Stomach (tissue), 9 donors: ENCODE data around the gene EGF. TPM values are rescaled to one million over a fixed set of nuclear protein-coding genes. Genes with fewer than 3 reads are reported as not detected.

Experiments
- DNase-seq, 2 donors: peaks; one replicate each; pipeline versions ENCODE4 v3.0.0 to v3.0.0-alpha.2; 2013 to 2019
- H3K27ac ChIP-seq, 5 donors: fragments of 200-600 bp in 4 of 5; sonication (generic) in 4 of 5; one replicate each; pipeline ENCODE4 v1.5.1; 2013 to 2019; ENCODE audit warnings: mild to moderate bottlenecking in 1 of 5, moderate library complexity in 1 of 5
- H3K27me3 ChIP-seq, 3 donors: fragments of 200-600 bp; sonication (generic); one replicate each; pipeline ENCODE4 v1.5.1; 2017 to 2019; ENCODE audit warnings: mixed run types in 1 of 3
- H3K36me3 ChIP-seq, 4 donors: fragments of 200-600 bp; sonication (generic); 1 replicate in 3 of 4; 2 replicates in 1 of 4; pipeline ENCODE4 v1.5.1; 2016 to 2019
- H3K4me1 ChIP-seq, 4 donors: fragments of 200-600 bp; sonication (generic); one replicate each; pipeline ENCODE4 v1.5.1; 2016 to 2019
- H3K4me3 ChIP-seq, 4 donors: fragments of 200-600 bp; sonication (generic) in 3 of 4; one replicate each; pipeline ENCODE4 v1.5.1; 2016 to 2019; ENCODE audit warnings: mild to moderate bottlenecking in 1 of 4
- H3K9me3 ChIP-seq, 4 donors: fragments of 200-600 bp; sonication (generic); one replicate each; pipeline ENCODE4 v1.5.1; 2016 to 2019
- CTCF ChIP-seq, 7 experiments: fragments of 450-650 bp in 4 of 7; fragments of 200-600 bp in 3 of 7; sonication (generic) in 3 of 7; IDR thresholded peaks; one replicate each; pipeline ENCODE4 v1.5.1; 2016 to 2019; ENCODE audit warnings: antibody characterized with exemption in 7 of 7, control low read depth in 2 of 7, mild to moderate bottlenecking in 1 of 7
- EP300 ChIP-seq: sonication (generic); formaldehyde crosslinking; IDR thresholded peaks from one replicate; pipeline ENCODE4 v1.6.1; 2017; ENCODE audit warnings: antibody characterized with exemption
- POLR2A ChIP-seq, 4 donors: fragments of 450-650 bp; IDR thresholded peaks; one replicate each; pipeline ENCODE4 v1.6.1; 2016; ENCODE audit warnings: antibody characterized with exemption in 4 of 4, control low read depth in 2 of 4, mild to moderate bottlenecking in 1 of 4, moderate library complexity in 1 of 4
- POLR2AphosphoS5 ChIP-seq, 3 donors: sonication (generic); formaldehyde crosslinking; IDR thresholded peaks; one replicate each; pipeline ENCODE4 v1.6.1; 2016; ENCODE audit warnings: antibody characterized with exemption in 3 of 3
- WGBS, 5 donors: extraction: QIAGEN DNeasy Blood & Tissue Kit in 3 of 5; methylation state at CpG; one replicate each; pipeline versions ENCODE4 v1.1.5 to v1.1.7; 2013 to 2018; 5-methylcytosine and 5-hydroxymethylcytosine counted together
- intact Hi-C: fragments of 100-400 bp; cut with DNase I; formaldehyde crosslinking; loops from one replicate; pipeline ENCODE4 v1.15.1; 2023; ENCODE audit warnings: low total_unique reads
- polyA plus RNA-seq, 3 donors: library from polyadenylated mRNA; stranded (reverse); fragments of 200-250 nt; gene quantifications; one replicate each; pipeline ENCODE4 v1.2.3, GENCODE V29; 2013
- total RNA-seq, 5 donors: library from RNA; depleted of rRNA; stranded (reverse); fragments of >200 nt; gene quantifications; one replicate each; pipeline versions ENCODE4 v1.1.0 to v1.2.3, GENCODE V29; 2014 to 2016
- donor health status: healthy with polysubstance abuse.
- donor health status: Bipolar disorder and iron deficiency.
- donor health status: healthy.

The EGF gene
- total and polyA plus RNA-seq, 8 donors: 0.20 to 0.37 TPM; not detected in 6

DNA sequence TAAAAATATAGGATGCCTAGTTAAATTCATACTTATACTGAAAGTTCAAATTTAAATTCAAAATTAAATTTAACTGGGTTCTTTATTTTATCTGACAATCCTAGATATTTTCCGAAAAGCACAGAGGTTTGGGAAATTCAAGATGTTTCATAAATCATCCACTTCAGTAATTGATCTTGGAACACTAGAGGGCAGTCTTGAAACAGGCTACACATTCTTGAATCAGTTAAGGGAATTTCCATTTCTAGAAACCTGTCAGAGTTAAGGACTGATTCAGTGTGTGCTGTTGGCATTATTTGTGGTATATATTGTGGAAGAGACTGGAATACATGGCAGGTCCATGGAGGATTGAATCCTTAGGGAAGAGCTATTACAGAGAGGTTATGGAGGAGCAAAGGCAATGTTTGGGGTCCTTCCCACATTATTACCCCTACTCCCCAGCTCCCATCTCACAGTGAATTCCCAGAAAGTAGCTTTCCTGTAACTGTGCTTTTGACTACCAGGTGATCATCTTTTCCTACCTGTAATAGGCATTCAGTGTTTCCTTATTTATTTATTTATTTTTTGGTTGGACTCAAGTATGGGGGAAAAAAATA lies 92.9 kb downstream of the EGF start:
- no peaks in the 10 kb centered on the region for H3K9me3 ChIP-seq
- intact Hi-C loops: no loop called here
- no peak for TF ChIP-seq POLR2A (IDR thresholded peaks at IDR 0.05)
- TF ChIP-seq EP300: no peak
- no peak for TF ChIP-seq POLR2AphosphoS5 (IDR thresholded peaks at IDR 0.05)
- peak in 5 of 7 experiments; percentile 16 to 66 (median 56) for TF ChIP-seq CTCF (IDR thresholded peaks at IDR 0.05)

GRCh38 chr4:110007217-110007616 lies 94.5 kb downstream of the EGF start:
- intact Hi-C loops: no loop called here
- 85 to 93% (median 92%) methylated on average over 3 of the region's 3 CpGs for WGBS, 5 donors
- peaks cover 0 to 17% (median 0%) of the 10 kb centered on the region in 3 donors for H3K27me3 ChIP-seq
- no peaks in the 10 kb centered on the region for H3K9me3 ChIP-seq
- H3K36me3 ChIP-seq: no peaks in the 10 kb centered on the region
- no peak overlapping the region for H3K27ac ChIP-seq
- H3K4me3 ChIP-seq: no peak overlapping the region
- H3K4me1 ChIP-seq: no peaks in the 10 kb centered on the region
- no peak for DNase-seq
- TF ChIP-seq POLR2A (IDR thresholded peaks at IDR 0.05): no peak
- TF ChIP-seq POLR2AphosphoS5 (IDR thresholded peaks at IDR 0.05): no peak
- no peak for TF ChIP-seq CTCF (IDR thresholded peaks at IDR 0.05)

More for the DNA sequence above, 92.9 kb downstream of the EGF start:
- DNase-seq: peak in 1 of 2 donors; percentile 85
- no peaks in the 10 kb centered on the region for H3K4me1 ChIP-seq
- 0 to 6% (median 5%) methylated on average over 1 of the region's 1 CpG for WGBS, 5 donors
- H3K36me3 ChIP-seq: no peaks in the 10 kb centered on the region
- H3K27ac ChIP-seq: no peak overlapping the region
- no peak overlapping the region for H3K4me3 ChIP-seq
- peaks cover 0 to 17% (median 0%) of the 10 kb centered on the region in 3 donors for H3K27me3 ChIP-seq

DNA sequence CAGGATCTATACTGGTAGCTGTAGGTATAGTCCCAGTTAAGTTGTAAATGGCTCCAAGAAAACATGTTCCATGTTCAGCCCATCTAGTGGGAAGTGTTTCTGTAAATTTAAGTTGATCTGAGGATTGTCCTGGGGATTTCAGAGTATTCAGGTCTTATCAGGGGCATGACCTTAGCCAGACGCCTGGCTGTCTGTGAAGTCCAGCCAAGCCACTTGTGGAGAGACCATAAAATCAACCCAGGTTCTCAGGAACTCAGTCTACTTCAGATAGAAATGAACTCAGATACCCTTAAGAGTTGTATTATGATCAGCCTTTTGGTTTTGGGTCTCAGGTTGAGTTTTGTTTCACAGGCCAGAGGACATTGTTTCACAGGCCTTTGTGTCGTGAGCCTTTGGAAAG lies 95.9 kb downstream of the EGF start:
- H3K27me3 ChIP-seq: peaks cover 0 to 11% (median 0%) of the 10 kb centered on the region in 3 donors
- H3K36me3 ChIP-seq: no peaks in the 10 kb centered on the region
- no peak for DNase-seq
- no peak overlapping the region for H3K27ac ChIP-seq
- no peaks in the 10 kb centered on the region for H3K4me1 ChIP-seq
- intact Hi-C loops: no loop called here
- no peak overlapping the region for H3K4me3 ChIP-seq
- no peak for TF ChIP-seq POLR2A (IDR thresholded peaks at IDR 0.05)
- TF ChIP-seq POLR2AphosphoS5 (IDR thresholded peaks at IDR 0.05): no peak
- no peaks in the 10 kb centered on the region for H3K9me3 ChIP-seq
- 57 to 78% (median 68%) methylated on average over 2 of the region's 2 CpGs for WGBS, 5 donors

- no peak overlapping the region for H3K27ac ChIP-seq
- TF ChIP-seq POLR2A (IDR thresholded peaks at IDR 0.05) (no peak), CTCF (IDR thresholded peaks at IDR 0.05) (no peak), EP300 (no peak), POLR2AphosphoS5 (IDR thresholded peaks at IDR 0.05) (no peak)
- H3K4me3 ChIP-seq: no peak overlapping the region
- H3K27me3 ChIP-seq: peaks cover 0 to 2% (median 0%) of the 10 kb centered on the region in 3 donors
- intact Hi-C loops: no loop called here
- no peaks in the 10 kb centered on the region for H3K36me3 ChIP-seq
- no peaks in the 10 kb centered on the region for H3K4me1 ChIP-seq
- DNase-seq: no peak
- H3K9me3 ChIP-seq: no peaks in the 10 kb centered on the region
- 81 to 91% (median 89%) methylated on average over 2 of the region's 2 CpGs for WGBS, 5 donors
These were observed 96.9 kb downstream of the EGF start for GRCh38 chr4:110009550-110009949.

DNA sequence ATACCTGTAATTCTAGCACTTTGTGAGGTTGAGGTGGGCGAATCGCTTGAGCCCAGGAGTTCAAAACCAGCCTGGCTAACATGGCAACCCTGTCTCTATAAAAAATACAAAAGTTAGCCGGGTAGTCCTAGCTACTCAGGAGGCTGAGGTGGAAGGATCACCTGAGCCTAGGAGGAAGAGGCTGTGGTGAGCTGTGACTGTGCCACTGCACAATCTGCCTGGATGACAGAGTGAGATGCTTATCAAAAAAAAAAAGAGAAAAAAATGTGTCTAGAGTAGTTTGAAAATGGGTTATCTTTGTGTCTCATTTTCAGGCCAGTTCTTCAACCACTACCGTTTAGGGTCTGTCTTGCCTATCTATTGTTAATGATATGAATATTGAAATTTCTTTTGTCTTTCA lies 98.1 kb downstream of the EGF start:
- no peak for DNase-seq
- H3K9me3 ChIP-seq: no peaks in the 10 kb centered on the region
- no peak overlapping the region for H3K4me3 ChIP-seq
- intact Hi-C loops: no loop called here
- H3K27ac ChIP-seq: no peak overlapping the region
- H3K36me3 ChIP-seq: no peaks in the 10 kb centered on the region
- WGBS, 5 donors: 85 to 94% (median 88%) methylated on average over 4 of the region's 4 CpGs
- H3K27me3 ChIP-seq: no peaks in the 10 kb centered on the region
- no peak for TF ChIP-seq POLR2A (IDR thresholded peaks at IDR 0.05)
- no peaks in the 10 kb centered on the region for H3K4me1 ChIP-seq
